Activated CD8-positive, alpha-beta T cell treated with anti-CD3 and anti-CD28 coated beads, Interleukin-2, amount 10 ng/mL, durations not matched to agents 7 days and 5 days (primary cell): ENCODE measurements around the gene VCL. TPM values are rescaled to one million over a fixed set of nuclear protein-coding genes. Genes with fewer than 3 reads are reported as not detected.
A peak's percentile ranks its signal among the peaks of the same experiment; 100 is the strongest.

Source experiments
- ATAC-seq: fragments of 150-1000 bp; cut with Tn5 transposase; one replicate; pipeline ENCODE4 v1.10.0; 2021; ENCODE audit warnings: moderate library complexity
- CTCF ChIA-PET: fragments of 350-600 bp; sonication (Branson Sonifier 250); formaldehyde crosslinking; loops from one replicate; lab custom pipeline; 2021; ENCODE audit warnings: antibody characterized with exemption; lab: Charles Lee
- POLR2A ChIA-PET: fragments of 350-600 bp; sonication (Branson Sonifier 250); formaldehyde crosslinking; loops from one replicate; lab custom pipeline; 2021; ENCODE audit warnings: antibody characterized with exemption; lab: Charles Lee
- DNase-seq: peaks from one replicate; pipeline ENCODE4 v3.0.0-alpha.2; 2020
- H3K27ac Mint-ChIP-seq: one replicate; pipeline ENCODE4 v1.8.0; 2021; ENCODE audit warnings: mild to moderate bottlenecking, mixed read lengths
- H3K27me3 Mint-ChIP-seq: one replicate; pipeline ENCODE4 v1.8.0; 2021; ENCODE audit warnings: low read depth, mixed read lengths
- H3K36me3 Mint-ChIP-seq: one replicate; pipeline ENCODE4 v1.8.0; 2021; ENCODE audit warnings: low read depth, mixed read lengths
- H3K4me1 Mint-ChIP-seq: one replicate; pipeline ENCODE4 v1.8.0; 2021; ENCODE audit warnings: low read depth, mixed read lengths
- H3K4me3 Mint-ChIP-seq: one replicate; pipeline ENCODE4 v1.8.0; 2021; ENCODE audit warnings: mild to moderate bottlenecking, mixed read lengths
- H3K9me3 Mint-ChIP-seq: one replicate; pipeline ENCODE4 v1.8.0; 2022; ENCODE audit warnings: mixed read lengths; ENCODE audit not compliant: insufficient read depth
- total RNA-seq, 2 experiments: library from RNA; stranded (reverse); gene quantifications; one replicate each; pipeline ENCODE4 v1.2.3, GENCODE V29; 2021

The VCL gene
- total RNA-seq, 2 experiments from 2014 or later = 31.2 to 33.2 TPM

DNA sequence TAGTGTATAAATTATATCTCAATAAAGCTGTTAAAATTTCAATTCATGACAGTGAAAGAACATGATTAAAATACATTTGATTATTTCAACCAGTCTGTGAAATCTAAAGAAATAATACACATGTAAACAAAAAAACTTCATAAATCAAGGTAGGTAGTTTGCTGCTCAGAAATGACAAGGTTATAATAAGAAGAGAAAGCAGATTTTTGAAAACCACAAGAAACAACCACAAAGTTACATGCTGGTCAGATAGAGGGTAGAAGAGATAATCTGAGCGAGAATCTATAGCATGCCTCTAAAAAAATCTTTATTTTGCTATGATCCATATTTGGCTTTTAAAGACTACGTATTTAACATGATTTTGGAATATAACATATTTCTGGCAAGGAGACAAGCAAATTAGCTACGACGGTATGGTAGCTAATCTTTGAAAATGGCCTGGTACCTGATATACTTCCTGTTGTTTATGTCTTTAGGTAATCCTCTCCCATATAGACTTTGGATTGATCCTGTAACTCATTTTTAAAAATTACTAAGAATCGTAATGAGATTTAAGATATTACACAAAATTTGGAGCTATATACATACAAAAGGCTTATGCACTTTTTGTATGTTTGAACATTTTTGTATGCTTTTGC is 23.5 kb upstream of the VCL start:
- POLR2A ChIA-PET = interaction anchor here (1.1 kb wide), 1 partner anchor 17 kb away, joined by 4 read pairs; no protein-coding TSS in a partner anchor
- H3K27me3 Mint-ChIP-seq = peaks cover 16% of the 10 kb centered on the region
- H3K27ac Mint-ChIP-seq = peak overlapping the region; percentile 64
- peak overlapping the region; percentile 46 for H3K4me3 Mint-ChIP-seq
- H3K36me3 Mint-ChIP-seq = no peaks in the 10 kb centered on the region
- peaks cover 4% of the 10 kb centered on the region for H3K9me3 Mint-ChIP-seq
- no peak for DNase-seq
- CTCF ChIA-PET = interaction anchor here (0.9 to 2.7 kb wide), 7 partner anchors 16 to 88 kb away, joined by 3 to 12 read pairs (median 5); no protein-coding TSS in a partner anchor
- H3K4me1 Mint-ChIP-seq = peaks cover 23% of the 10 kb centered on the region
- ATAC-seq = peak; percentile 93

DNA sequence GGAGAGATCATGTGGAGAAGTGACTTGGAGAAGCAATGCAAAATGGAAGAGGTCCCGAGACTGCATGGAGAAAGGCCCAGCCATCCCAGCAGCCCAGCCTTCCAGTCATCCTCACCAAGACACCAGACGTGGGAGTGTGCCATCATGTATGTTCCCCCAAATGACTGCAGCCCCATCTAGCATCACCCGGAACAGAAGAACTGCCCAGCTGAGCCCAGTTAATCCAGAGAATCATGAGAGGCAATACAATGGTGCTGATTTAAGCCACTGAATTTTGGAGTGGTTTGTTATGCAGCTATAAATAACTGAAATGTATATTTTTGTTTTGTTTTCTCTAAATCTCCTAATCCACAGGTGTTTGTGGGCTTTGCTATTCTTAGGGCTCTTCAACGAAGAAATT is 22.5 kb upstream of the VCL start:
- peaks cover 31% of the 10 kb centered on the region for H3K4me1 Mint-ChIP-seq

DNA sequence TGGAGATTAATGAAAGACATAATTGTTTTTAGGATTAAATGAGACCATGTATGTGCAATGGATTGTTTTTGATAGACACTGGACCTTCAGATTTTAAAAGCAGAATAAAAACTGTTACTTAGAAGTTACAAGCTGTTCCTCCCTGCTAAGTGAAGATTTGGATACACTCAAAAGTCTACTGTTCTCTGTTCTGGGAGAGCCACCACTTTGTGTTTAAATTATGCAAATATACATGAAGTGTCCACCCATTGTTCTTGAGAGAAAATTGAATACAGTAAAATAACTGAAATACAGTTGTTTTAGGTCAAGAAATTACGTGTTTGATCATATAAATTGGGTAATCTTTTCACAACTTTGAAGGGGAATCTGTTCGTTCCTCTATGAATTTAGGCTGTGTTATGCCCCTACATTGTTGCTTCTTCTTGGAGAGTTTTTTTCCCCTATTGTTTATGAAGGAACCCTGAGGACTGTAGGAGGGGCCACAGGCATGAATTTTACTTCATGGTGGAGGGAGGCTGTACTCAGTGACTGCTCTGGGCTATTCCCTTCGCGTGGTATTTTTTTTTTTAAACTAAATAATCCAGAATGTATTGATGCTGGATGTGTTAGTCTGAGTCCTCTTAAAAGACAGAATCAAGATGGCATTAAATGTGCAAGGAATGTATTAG is 18.6 kb upstream of the VCL start:
- peaks cover 26% of the 10 kb centered on the region for H3K4me1 Mint-ChIP-seq
- ChIA-PET POLR2A (no interaction called here), CTCF (interaction anchor here (0.9 to 1.3 kb wide), 2 partner anchors 14 to 39 kb away, joined by 3 read pairs; no protein-coding TSS in a partner anchor)
- H3K27ac Mint-ChIP-seq = no peak overlapping the region
- H3K9me3 Mint-ChIP-seq = peaks cover 4% of the 10 kb centered on the region
- H3K27me3 Mint-ChIP-seq = peaks cover 32% of the 10 kb centered on the region
- H3K4me3 Mint-ChIP-seq = no peak overlapping the region
- DNase-seq = no peak
- no peak for ATAC-seq
- H3K36me3 Mint-ChIP-seq = no peaks in the 10 kb centered on the region

More for the DNA sequence above, 22.5 kb upstream of the VCL start:
- ChIA-PET CTCF (interaction anchor here (0.9 to 2.7 kb wide), 5 partner anchors 17 to 84 kb away, joined by 3 to 12 read pairs (median 7); no protein-coding TSS in a partner anchor), POLR2A (no interaction called here)
- ATAC-seq (no peak), DNase-seq (no peak)
- Mint-ChIP-seq H3K27ac (no peak overlapping the region), H3K27me3 (peaks cover 19% of the 10 kb centered on the region), H3K4me3 (no peak overlapping the region), H3K9me3 (peaks cover 4% of the 10 kb centered on the region), H3K36me3 (no peaks in the 10 kb centered on the region)

DNA sequence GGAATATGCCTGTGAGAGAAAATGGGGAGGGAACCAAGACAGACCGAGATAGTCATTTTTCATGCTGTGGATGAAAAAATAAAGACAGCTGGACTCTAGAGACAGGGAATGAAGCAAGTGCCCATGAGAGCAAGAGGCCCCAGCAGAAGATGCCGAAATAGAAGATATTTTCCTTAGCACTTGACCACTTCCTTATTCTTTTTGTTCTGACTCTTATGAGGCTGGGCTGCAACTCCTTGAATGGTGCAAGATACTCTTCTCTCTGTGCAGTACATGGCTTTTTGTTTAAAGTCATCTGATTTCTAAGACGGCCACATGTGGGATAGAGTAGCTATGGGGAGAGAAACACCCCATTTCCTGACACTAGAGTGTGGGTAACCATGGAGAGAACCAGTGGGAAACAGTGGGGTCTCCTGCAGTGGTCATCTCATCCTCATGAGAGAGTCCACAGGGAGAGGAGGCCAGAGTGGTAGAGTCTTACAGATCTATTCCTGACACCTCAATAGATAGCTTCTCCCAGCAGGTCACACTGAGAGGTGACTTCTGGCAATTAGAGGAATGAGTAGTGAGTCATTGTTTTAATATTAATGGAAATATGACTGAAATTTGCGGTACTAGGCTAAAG is 18.0 kb upstream of the VCL start:
- DNase-seq = no peak
- peaks cover 20% of the 10 kb centered on the region for H3K4me1 Mint-ChIP-seq
- ChIA-PET POLR2A (no interaction called here), CTCF (interaction anchor here (1.3 kb wide), 1 partner anchor 39 kb away, joined by 3 read pairs; no protein-coding TSS in a partner anchor)
- no peak overlapping the region for H3K27ac Mint-ChIP-seq
- ATAC-seq = no peak
- H3K9me3 Mint-ChIP-seq = peaks cover 4% of the 10 kb centered on the region
- peaks cover 32% of the 10 kb centered on the region for H3K27me3 Mint-ChIP-seq
- no peaks in the 10 kb centered on the region for H3K36me3 Mint-ChIP-seq
- no peak overlapping the region for H3K4me3 Mint-ChIP-seq

DNA sequence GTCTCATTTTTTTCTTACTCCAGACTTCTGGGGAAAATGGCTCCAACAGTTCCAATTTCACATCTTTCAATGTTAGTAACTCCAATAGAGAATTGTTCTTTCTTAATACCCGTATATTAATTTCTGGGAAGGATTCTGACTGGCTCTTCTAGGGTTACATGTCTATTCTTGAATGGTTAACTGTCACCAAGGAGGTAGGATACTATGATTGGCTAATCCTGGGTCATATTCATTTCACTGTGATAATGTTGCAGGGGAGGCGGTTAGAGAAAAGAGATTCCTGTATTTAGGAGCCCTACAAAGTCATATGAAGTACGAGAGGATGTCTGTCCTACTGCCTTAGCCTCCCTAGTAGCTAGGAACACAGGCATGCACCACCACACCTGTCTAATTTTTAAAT is 16.1 kb upstream of the VCL start:
- no peaks in the 10 kb centered on the region for H3K9me3 Mint-ChIP-seq
- H3K36me3 Mint-ChIP-seq = no peaks in the 10 kb centered on the region
- ChIA-PET CTCF (interaction anchor here (1.0 to 1.2 kb wide), 2 partner anchors 25 kb away, joined by 3 to 5 read pairs; no protein-coding TSS in a partner anchor), POLR2A (no interaction called here)
- peaks cover 14% of the 10 kb centered on the region for H3K4me1 Mint-ChIP-seq
- no peak overlapping the region for H3K27ac Mint-ChIP-seq
- H3K4me3 Mint-ChIP-seq = no peak overlapping the region
- peaks cover 29% of the 10 kb centered on the region for H3K27me3 Mint-ChIP-seq
- DNase-seq = no peak
- ATAC-seq = no peak

DNA sequence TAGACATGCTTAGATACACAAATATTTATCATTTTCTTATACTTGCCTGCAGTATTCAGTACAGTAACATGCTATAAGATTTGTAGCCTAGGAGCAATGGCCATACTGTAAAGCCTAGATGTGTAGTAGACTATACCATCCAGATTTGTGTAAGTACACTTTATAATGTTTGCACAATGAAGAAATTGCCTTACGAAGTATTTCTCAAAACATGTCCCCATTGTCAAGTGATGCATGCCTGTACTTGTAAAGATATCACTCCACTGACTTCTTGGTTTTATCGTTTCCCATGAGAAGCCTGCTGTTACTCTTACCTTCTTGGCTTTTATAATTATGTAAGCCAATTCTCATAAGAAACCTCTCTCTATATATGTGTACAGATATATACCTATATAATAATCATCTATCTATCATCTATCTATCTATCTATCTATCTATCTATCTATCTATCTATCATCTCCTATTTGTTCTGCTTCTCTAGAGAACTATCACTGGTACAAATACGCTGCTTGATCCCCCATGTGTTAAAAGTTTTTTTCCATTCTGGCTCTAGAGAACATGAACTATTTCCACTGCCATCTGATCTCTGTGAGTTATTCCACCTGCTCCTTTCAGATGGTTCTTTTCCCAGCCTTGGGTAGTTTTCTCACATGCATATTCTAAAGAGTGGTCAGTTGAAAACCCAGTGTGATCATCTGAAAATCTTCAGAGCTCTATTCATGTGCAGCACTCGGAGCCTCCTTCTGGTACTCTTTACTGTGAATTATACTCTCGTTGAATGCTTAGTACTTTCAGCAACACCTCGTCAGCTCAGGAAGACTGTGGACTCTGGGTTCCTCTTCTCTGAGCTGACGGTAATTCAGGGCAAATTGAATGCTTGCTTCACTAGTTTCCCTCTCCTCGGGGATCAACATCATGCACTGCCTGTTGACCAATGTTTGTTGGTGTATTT is 14.5 kb upstream of the VCL start:
- no peak for ATAC-seq
- DNase-seq = no peak
- Mint-ChIP-seq H3K27me3 (peaks cover 28% of the 10 kb centered on the region), H3K36me3 (no peaks in the 10 kb centered on the region), H3K27ac (no peak overlapping the region), H3K4me1 (peaks cover 16% of the 10 kb centered on the region), H3K9me3 (no peaks in the 10 kb centered on the region), H3K4me3 (no peak overlapping the region)
- POLR2A ChIA-PET = interaction anchor here (0.6 kb wide), 1 partner anchor 84 kb away, joined by 3 read pairs; no protein-coding TSS in a partner anchor
- CTCF ChIA-PET = interaction anchor here (1.2 to 1.4 kb wide), 2 partner anchors 27 to 97 kb away, joined by 3 to 5 read pairs; no protein-coding TSS in a partner anchor

DNA sequence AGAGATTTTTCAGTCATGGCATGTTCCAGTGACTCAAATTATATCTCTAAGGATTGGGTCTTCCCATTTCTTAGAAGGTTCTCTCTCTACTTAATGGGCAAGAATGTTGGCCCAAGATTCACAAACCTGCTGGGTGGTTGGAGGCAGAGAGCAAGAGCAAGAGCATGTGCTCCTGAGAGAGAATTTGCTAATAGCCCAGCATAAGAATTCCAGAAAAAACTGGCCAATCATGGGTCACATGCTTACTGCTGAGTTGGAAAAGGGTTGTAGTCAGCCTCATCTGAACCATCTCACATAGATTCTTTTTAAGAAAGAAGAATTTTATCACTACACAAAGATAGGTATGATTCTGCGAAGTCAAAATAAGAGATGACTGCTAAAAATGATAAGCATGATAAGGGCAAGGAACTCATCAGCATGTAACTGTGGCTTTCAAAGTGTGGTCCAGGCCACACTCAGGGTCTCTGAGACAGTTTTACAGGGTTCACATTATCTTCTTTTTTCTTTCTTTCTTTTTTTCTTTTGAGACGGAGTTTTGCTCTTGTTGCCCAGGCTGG is 8.2 kb upstream of the VCL start:
- Mint-ChIP-seq H3K9me3 (no peaks in the 10 kb centered on the region), H3K27ac (no peak overlapping the region), H3K27me3 (peaks cover 5% of the 10 kb centered on the region), H3K36me3 (peaks cover 1% of the 10 kb centered on the region), H3K4me3 (no peak overlapping the region), H3K4me1 (peaks cover 42% of the 10 kb centered on the region)
- no peak for DNase-seq
- no peak for ATAC-seq
- ChIA-PET POLR2A (no interaction called here), CTCF (no interaction called here)

DNA sequence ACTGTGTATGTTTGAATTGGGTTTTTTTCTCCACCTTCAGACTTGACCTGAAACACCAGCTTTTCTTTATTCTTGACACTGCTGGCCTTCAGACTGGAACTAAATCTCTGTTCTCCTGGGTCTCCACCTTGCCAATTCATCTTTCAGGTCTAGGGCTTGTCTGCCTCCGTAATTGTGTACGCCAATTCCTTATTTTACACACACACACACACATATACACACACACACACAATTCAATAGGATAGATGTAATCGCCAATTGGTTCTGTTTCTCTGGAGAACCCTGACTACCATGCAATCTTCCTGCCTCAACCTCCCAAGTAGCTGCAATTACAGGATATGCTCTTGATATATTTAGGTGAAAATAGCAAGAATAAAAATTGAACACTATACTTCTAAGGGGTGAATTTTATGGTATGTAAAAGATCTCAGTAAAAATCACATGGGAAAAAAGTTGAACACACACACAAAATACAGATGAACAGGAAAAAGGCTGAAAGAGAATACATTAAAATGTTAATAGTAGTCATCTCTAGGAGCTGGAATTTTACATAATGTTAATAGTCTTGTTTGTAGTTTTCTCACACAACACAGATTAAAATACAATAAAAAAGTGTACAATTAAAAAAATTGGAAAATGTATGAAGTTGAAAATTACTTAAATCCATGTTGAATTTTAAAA is 6.6 kb upstream of the VCL start:
- Mint-ChIP-seq H3K9me3 (no peaks in the 10 kb centered on the region), H3K27me3 (peaks cover 8% of the 10 kb centered on the region), H3K4me1 (peaks cover 50% of the 10 kb centered on the region), H3K36me3 (peaks cover 1% of the 10 kb centered on the region), H3K4me3 (peak overlapping the region; percentile 1), H3K27ac (peak overlapping the region; percentile 71)
- DNase-seq (no peak), ATAC-seq (peak; percentile 9)
- CTCF ChIA-PET = interaction anchor here (0.8 to 3.0 kb wide), 10 partner anchors 14 to 111 kb away, joined by 3 to 18 read pairs (median 4); no protein-coding TSS in a partner anchor
- POLR2A ChIA-PET = interaction anchor here (0.6 kb wide), 1 partner anchor 17 kb away, joined by 4 read pairs; no protein-coding TSS in a partner anchor

DNA sequence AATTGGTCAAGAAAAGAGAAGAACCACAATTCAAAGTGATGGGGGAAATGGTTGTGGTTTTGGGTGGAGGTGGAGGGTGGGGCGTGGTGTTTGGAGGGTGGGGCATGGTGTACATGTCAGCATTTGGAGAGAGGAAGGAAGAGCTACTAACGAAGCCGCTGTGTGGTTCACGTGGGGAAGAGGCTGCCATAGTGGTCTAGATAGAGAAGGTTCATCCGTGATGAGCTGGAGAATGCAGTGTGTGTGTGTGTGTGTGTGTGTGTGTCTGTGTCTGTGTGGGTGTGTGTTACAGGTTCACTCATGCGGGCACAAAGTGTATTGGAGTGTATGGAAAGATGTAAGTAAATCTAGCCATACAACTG is 6.1 kb upstream of the VCL start:
- no peaks in the 10 kb centered on the region for H3K9me3 Mint-ChIP-seq
- peaks cover 7% of the 10 kb centered on the region for H3K27me3 Mint-ChIP-seq
- peak overlapping the region; percentile 1 for H3K4me3 Mint-ChIP-seq
- ATAC-seq (peak; percentile 100), DNase-seq (peak; percentile 96)
- CTCF ChIA-PET = interaction anchor here (0.9 to 3.0 kb wide), 10 partner anchors 14 to 112 kb away, joined by 3 to 18 read pairs (median 4); no protein-coding TSS in a partner anchor
- H3K4me1 Mint-ChIP-seq = peaks cover 51% of the 10 kb centered on the region
- peaks cover 1% of the 10 kb centered on the region for H3K36me3 Mint-ChIP-seq
- POLR2A ChIA-PET = interaction anchor here (0.6 kb wide), 1 partner anchor 17 kb away, joined by 4 read pairs; no protein-coding TSS in a partner anchor
- H3K27ac Mint-ChIP-seq = peak overlapping the region; percentile 74
